ENCODE data around the gene MXRA7.
"Not testable (repeated sequence)": the region's sequence is repeated elsewhere in the genome, so short reads cannot be mapped to it uniquely, and the experiment has no call there.

The MXRA7 gene

DNA sequence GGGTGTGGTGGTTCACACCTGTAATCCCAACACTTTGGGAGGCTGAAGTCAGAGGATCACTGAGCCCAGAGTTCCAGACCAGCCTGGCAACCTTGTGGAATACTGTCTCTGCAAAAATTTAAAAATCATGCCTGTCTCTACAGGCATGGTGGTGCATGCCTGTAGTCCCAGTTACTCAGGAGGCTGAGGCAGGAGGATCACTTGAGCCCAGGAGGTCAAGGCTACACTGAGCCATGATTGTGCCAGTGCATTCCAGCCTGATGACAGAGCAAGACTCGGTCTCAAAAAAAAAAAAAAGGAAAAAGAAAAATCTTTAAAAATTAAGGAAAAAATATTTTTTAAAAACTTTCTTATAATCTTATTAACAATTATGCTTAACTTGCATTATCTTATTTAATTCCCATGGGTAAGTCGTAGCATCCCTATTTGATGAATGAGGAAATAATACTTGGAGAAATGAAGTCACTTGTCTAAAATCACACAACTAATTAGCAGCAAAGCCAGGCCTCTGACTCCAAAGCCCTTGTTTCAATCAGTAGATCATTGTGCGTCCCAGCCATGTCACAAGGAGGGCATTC is 40.7 kb upstream of the MXRA7 start:
- in situ Hi-C loops (cut with MboI; ENCODE audit: low pct_unique_long_range_greater_than_20kb, low sequenced_read_pairs, unreplicated experiment), result no loop called here
- DNase-seq (ENCODE audit: low spot score), result no peak
- TF ChIP-seq, protein P1, sequence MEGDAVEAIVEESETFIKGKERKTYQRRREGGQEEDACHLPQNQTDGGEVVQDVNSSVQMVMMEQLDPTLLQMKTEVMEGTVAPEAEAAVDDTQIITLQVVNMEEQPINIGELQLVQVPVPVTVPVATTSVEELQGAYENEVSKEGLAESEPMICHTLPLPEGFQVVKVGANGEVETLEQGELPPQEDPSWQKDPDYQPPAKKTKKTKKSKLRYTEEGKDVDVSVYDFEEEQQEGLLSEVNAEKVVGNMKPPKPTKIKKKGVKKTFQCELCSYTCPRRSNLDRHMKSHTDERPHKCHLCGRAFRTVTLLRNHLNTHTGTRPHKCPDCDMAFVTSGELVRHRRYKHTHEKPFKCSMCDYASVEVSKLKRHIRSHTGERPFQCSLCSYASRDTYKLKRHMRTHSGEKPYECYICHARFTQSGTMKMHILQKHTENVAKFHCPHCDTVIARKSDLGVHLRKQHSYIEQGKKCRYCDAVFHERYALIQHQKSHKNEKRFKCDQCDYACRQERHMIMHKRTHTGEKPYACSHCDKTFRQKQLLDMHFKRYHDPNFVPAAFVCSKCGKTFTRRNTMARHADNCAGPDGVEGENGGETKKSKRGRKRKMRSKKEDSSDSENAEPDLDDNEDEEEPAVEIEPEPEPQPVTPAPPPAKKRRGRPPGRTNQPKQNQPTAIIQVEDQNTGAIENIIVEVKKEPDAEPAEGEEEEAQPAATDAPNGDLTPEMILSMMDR (IDR thresholded peaks at IDR 0.05; ENCODE audit: extremely low read depth, insufficient read depth, missing control alignments), result no peak

DNA sequence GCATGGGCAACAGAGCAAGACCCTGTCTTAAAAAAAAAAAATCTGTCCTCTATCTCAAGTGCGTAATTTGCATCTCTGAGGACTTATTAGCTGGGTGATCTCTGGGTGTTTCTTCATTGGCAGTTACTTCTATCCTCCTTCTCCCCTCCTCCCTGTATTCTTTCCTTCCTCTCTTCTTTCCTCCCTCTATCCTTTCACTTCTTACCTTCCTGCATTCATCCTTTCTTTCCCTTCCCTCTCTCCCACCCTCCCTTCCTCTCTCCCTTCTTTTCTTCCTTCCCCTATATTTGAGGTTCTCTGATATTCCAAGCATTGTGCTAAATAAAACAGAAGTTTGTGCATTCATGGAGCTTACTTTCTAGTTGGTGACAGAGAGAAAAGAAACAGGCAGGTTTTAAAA is 37.9 kb upstream of the MXRA7 start:
- no peak for DNase-seq (ENCODE audit: low spot score)
- in situ Hi-C loops (cut with MboI; ENCODE audit: low pct_unique_long_range_greater_than_20kb, low sequenced_read_pairs, unreplicated experiment), result no loop called here
- TF ChIP-seq, protein P1 (IDR thresholded peaks at IDR 0.05; ENCODE audit: extremely low read depth, insufficient read depth, missing control alignments), result no peak

DNA sequence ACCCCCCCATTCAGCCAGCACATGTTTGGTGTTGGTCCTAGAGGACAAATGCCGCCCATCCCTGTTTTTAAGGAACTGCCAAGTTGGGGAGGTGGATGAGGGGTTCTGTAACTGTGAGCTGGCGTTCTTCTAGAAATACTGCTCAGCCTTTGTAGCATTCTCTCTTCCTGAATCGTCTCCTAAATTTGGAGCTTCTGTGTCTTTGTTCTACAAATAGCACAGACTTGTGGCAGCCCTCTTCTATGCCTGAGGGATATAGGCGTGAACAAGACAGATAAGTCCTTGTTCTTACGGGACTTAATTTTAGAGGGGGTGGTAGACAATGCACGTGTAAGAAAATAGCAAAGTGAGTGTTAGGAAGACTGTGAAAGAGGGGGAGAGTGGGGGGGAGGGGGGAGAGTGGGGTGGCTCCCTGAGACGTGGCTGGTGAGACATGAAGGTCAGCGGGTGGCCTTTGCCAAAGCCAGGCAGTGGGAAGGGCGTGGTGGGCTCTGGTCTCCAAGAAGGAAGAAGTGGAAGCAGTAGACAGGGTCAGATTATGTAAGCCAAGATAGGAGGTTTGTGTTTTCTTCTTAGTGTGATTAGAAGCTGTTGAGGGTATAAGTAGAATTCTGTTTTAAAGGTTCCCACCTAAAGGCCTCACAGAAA is 37.1 kb upstream of the MXRA7 start:
- no peak for DNase-seq (ENCODE audit: low spot score)
- TF ChIP-seq, protein P1 (IDR thresholded peaks at IDR 0.05; ENCODE audit: extremely low read depth, insufficient read depth, missing control alignments), result no peak
- in situ Hi-C loops (cut with MboI; ENCODE audit: low pct_unique_long_range_greater_than_20kb, low sequenced_read_pairs, unreplicated experiment), result no loop called here

DNA sequence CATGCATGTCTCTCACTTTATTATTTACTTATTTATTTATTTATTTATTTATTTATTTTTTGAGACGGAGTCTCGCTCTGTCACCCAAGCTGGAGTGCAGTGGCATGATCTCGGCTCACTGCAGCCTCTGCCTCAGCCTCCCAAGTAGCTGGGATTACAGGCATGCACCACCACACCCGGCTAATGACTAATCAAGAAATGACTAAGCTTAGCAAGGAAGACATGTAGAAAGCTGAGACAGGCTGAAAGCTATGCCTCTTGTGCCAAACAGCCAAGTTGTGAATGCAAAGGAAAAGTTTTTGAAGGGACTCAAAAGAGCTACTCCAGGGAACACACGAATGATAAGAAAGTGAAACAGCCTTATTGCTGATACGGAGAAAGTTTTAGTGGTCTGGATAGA is 35.0 kb upstream of the MXRA7 start:
- in situ Hi-C loops (cut with MboI; ENCODE audit: low pct_unique_long_range_greater_than_20kb, low sequenced_read_pairs, unreplicated experiment); DNase-seq (ENCODE audit: low spot score): not testable (repeated sequence)

DNA sequence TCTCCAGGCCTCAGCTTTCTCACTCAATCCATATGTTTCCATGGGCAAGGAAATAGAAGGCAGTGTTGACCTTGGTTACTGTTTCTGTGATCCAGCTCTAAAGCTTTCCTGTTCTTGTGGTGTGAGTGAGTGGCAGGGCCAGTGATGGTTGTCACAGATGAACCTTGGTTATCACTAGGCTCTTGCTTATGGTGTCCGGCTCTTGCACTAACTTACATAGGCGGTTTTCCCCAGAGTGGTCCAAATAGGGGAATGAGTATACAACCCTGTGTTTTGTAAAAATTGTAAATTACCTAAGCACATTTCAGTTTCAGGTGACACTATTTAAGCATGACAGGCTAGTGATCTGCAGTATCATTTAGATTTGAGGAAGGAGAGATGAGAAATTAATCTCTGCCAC is 34.0 kb upstream of the MXRA7 start:
- DNase-seq (ENCODE audit: low spot score), result no peak
- TF ChIP-seq, protein P1 (IDR thresholded peaks at IDR 0.05; ENCODE audit: extremely low read depth, insufficient read depth, missing control alignments), result no peak
- in situ Hi-C loops (cut with MboI; ENCODE audit: low pct_unique_long_range_greater_than_20kb, low sequenced_read_pairs, unreplicated experiment), result no loop called here

DNA sequence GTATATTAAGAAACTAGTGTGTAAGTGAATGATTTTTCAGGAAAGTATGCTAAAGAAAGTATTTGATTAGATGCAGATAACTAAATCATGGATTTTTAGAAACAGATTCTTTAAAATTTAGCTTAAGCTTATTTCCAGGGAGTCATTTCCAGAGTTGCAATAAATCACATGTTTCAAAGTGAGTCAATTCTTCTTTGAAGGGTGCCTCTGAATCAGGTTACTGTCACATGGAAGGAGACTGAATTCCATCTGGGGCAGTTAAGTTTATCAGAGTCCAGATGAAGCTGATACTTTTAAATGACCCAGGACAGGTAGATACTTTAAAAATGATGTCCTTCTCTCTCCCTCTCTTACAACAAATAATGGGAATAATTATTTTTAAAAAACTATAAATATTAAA is 32.2 kb upstream of the MXRA7 start:
- in situ Hi-C loops (cut with MboI; ENCODE audit: low pct_unique_long_range_greater_than_20kb, low sequenced_read_pairs, unreplicated experiment), result no loop called here
- no peak for DNase-seq (ENCODE audit: low spot score)
- TF ChIP-seq, protein P1 (IDR thresholded peaks at IDR 0.05; ENCODE audit: extremely low read depth, insufficient read depth, missing control alignments), result no peak

DNA sequence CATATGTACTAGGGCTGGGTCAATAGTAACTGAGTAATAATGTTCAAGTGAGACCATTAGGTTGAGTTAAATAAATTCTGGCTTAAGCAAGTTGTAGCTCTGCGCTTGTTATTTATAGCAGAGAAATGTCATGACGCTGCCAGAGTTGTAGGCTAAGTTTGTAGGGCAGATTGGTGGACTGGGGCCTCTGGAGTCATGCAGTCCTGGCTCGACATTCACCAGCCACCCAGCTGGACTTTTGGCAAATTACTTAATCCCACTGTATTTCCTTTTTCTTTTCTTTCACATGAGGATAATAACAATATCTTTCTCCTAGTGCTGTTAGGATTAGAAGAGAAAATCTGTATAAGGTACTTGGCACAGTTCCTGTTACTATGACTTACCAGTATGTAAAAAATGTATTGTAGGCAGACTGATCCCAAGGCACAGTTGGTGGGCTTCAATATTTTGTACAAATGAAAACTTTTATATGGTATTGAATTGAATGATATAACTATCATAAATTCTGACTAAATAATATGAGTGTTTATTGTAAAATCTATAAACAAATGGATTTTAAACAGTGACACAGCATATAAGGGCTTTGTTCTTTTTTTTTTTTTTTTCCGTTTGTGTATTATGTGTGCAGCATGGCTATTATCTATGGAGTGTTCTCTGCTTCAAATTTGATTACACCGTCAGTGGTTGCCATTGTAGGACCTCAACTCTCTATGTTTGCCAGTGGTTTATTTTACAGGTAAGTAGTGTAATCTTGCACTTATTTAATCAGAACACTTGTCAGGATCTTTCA is 29.8 kb upstream of the MXRA7 start:
- no peak for DNase-seq (ENCODE audit: low spot score)
- TF ChIP-seq, protein P1 (IDR thresholded peaks at IDR 0.05; ENCODE audit: extremely low read depth, insufficient read depth, missing control alignments), result no peak
- in situ Hi-C loops (cut with MboI; ENCODE audit: low pct_unique_long_range_greater_than_20kb, low sequenced_read_pairs, unreplicated experiment), result no loop called here

DNA sequence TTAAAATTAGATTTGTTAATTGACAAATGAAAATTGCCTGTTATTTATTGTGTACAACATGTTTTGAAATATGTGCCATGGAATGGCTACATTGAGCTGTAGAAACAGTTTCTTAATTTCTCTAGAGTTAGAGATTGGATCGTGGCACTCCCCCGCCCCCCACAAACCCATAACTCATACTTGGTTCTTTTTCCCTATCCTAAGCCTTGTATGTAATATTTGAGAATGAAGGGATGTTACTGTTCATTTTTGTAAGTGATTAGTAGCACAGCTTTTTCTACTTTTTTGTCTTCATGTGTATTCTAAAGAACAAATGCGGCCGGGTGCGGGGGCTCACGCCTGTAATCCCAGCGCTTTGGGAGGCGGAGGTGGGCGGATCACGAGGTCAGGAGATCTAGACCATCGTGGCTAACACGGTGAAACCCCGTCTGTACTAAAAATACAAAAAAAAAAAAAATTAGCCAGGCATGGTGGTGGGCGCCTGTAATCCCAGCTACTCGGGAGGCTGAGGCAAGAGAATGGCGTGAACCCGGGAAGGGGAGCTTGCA is 28.9 kb upstream of the MXRA7 start:
- DNase-seq (ENCODE audit: low spot score); in situ Hi-C loops (cut with MboI; ENCODE audit: low pct_unique_long_range_greater_than_20kb, low sequenced_read_pairs, unreplicated experiment): not testable (repeated sequence)

All from GM13977 (cell line).